Hematopoietic multipotent progenitor cell (in vitro differentiated cells): ENCODE data around the gene LRTM2. TPM values are rescaled to one million over a fixed set of nuclear protein-coding genes. Genes with fewer than 3 reads are reported as not detected.

ENCODE experiments used
- DNase-seq, 3 donors: peaks; one replicate each; pipeline ENCODE4 v3.0.0-alpha.2; 2011 to 2015; ENCODE audit warnings: low read depth in 2 of 3, low spot score in 2 of 3
- total RNA-seq: library from RNA; depleted of rRNA; stranded (reverse); fragments of >200 nt; gene quantifications from one replicate; pipeline ENCODE4 v1.2.3, GENCODE V29; 2012

Gene LRTM2
- total RNA-seq, 1 donor = under 0.01 TPM

GRCh38 chr12:1880153-1880845 lies 59.9 kb downstream of the LRTM2 start:
- DNase-seq = no peak

GRCh38 chr12:1880876-1881275 lies 60.5 kb downstream of the LRTM2 start:
- no peak for DNase-seq

GRCh38 chr12:1881301-1881700 lies 60.9 kb downstream of the LRTM2 start:
- no peak for DNase-seq

- DNase-seq = no peak
Observed at GRCh38 chr12:1881936-1882335, 61.6 kb downstream of the LRTM2 start.

- DNase-seq = no peak
Observed at GRCh38 chr12:1882405-1882804, 62.0 kb downstream of the LRTM2 start.

- DNase-seq = no peak
Observed at GRCh38 chr12:1882850-1883470, 62.6 kb downstream of the LRTM2 start.

- no peak for DNase-seq
Observed at GRCh38 chr12:1883513-1883912, 63.1 kb downstream of the LRTM2 start.

GRCh38 chr12:1884651-1885050 lies 64.3 kb downstream of the LRTM2 start:
- DNase-seq = no peak

- no peak for DNase-seq
Observed at GRCh38 chr12:1885082-1885596, 64.8 kb downstream of the LRTM2 start.

- DNase-seq = no peak
Observed at GRCh38 chr12:1885599-1886245, 65.4 kb downstream of the LRTM2 start.

Other genes with a start within 250 kb of the LRTM2 start
- gene FBXL14, start 226.0 kb upstream of the LRTM2 start, total RNA-seq = 39.9 TPM
- gene WNT5B, start 191.3 kb upstream of the LRTM2 start, total RNA-seq = 1.1 TPM
- gene ADIPOR2, start 129.5 kb upstream of the LRTM2 start, total RNA-seq = 20.2 TPM
- 9.4 TPM for gene CACNA2D4, start 98.1 kb downstream of the LRTM2 start, total RNA-seq
- gene DCP1B, start 183.9 kb downstream of the LRTM2 start, total RNA-seq = 10.0 TPM
- 0.54 TPM for gene CACNA1C, start 232.4 kb downstream of the LRTM2 start, total RNA-seq